GM23248 (cell line): ENCODE measurements around the gene SLC5A10.

Source experiments
- EZH2 ChIP-seq: fragments of 200-600 bp; sonication (generic); IDR thresholded peaks from 2 replicates; pipeline ENCODE4 v1.6.1; 2018; ENCODE audit warnings: antibody characterized with exemption, mild to moderate bottlenecking; ENCODE audit not compliant: insufficient read depth, poor library complexity, severe bottlenecking
- EZH2phosphoT487 ChIP-seq: fragments of 200-600 bp; sonication (generic); IDR thresholded peaks from 2 replicates; pipeline ENCODE4 v1.6.1; 2018; ENCODE audit warnings: antibody characterized with exemption, moderate library complexity, mild to moderate bottlenecking, low read depth; ENCODE audit not compliant: insufficient read depth

DNA sequence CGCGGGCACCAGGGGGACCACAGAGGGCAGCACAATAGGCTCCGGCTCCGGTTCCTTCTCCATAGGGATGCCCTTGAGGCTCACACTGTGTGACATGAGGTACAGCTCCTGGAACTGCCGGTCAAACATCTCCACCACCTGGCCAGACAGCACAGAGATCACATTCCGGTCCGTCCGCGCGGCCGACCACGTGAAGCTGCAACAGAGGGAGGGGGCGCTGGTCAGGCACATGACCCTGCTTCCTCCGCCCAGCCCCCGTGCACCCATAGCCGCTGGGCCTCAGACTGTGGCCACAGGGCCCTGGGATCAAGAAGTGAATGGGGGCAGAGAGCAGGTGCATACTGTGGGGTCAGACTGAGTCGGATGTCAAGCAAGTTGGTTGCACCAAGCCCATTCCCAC lies 26.7 kb downstream of the SLC5A10 start:
- TF ChIP-seq EZH2 (no peak), EZH2phosphoT487 (no peak)
